Lower lobe of right lung (tissue), 2 donors: ENCODE measurements around the gene CSF1R. TPM values are rescaled to one million over a fixed set of nuclear protein-coding genes. Genes with fewer than 3 reads are reported as not detected.
A peak's percentile ranks its signal among the peaks of the same experiment; 100 is the strongest.

ENCODE experiments used
- ATAC-seq, 2 donors: fragments of 200-7000 bp; cut with Tn5 transposase; one replicate each; pipeline ENCODE4 v1.9.1; 2020 to 2022; ENCODE audit warnings: mild to moderate bottlenecking in 2 of 2, moderate library complexity in 2 of 2
- DNase-seq: peaks from one replicate; pipeline ENCODE4 v3.0.0-alpha.2; 2020
- H3K27ac ChIP-seq: fragments of 200-600 bp; one replicate; pipeline ENCODE4 v1.8.0; 2022
- H3K27me3 ChIP-seq: fragments of 200-600 bp; one replicate; pipeline ENCODE4 v1.8.0; 2022; ENCODE audit warnings: low read depth
- H3K36me3 ChIP-seq: fragments of 200-600 bp; one replicate; pipeline ENCODE4 v1.8.0; 2022; ENCODE audit warnings: mild to moderate bottlenecking
- H3K4me1 ChIP-seq: fragments of 200-600 bp; one replicate; pipeline ENCODE4 v1.8.0; 2022
- H3K4me3 ChIP-seq: fragments of 200-600 bp; one replicate; pipeline ENCODE4 v1.8.0; 2022; ENCODE audit warnings: mild to moderate bottlenecking
- H3K9me3 ChIP-seq: fragments of 200-600 bp; one replicate; pipeline ENCODE4 v1.8.0; 2022
- CTCF ChIP-seq: fragments of 200-600 bp; IDR thresholded peaks from one replicate; pipeline ENCODE4 v1.8.0; 2022; ENCODE audit warnings: antibody characterized with exemption, mild to moderate bottlenecking
- intact Hi-C: fragments of 100-400 bp; cut with DNase I; formaldehyde crosslinking; loops from one replicate; pipeline ENCODE4 v1.11.0; 2022
- total RNA-seq: library from RNA; stranded (reverse); fragmentation: NEBNext Ultra II Directional; extraction: Animal tissue kit (Norgen Biotek cat#: 25700); gene quantifications from one replicate; pipeline ENCODE4 v1.2.1, GENCODE V29; 2021
- donor health status: DM: no; HTN: yes; CAD: no; lungs with severe emphysema.

CSF1R gene
- total RNA-seq, 1 donor from 2014 or later: 78.2 TPM

- H3K4me1 ChIP-seq: no peaks in the 10 kb centered on the region
- H3K27me3 ChIP-seq: no peaks in the 10 kb centered on the region
- ATAC-seq: no peak
- H3K9me3 ChIP-seq: no peaks in the 10 kb centered on the region
- no peak overlapping the region for H3K27ac ChIP-seq
- TF ChIP-seq CTCF: no peak
- intact Hi-C loops: no loop called here
- H3K4me3 ChIP-seq: no peak overlapping the region
- H3K36me3 ChIP-seq: peaks cover 94% of the 10 kb centered on the region
- no peak for DNase-seq
Observed at GRCh38 chr5:150016537-150016936, 69.8 kb downstream of the CSF1R start.

- intact Hi-C loops: no loop called here
- H3K4me3 ChIP-seq: no peak overlapping the region
- peaks cover 94% of the 10 kb centered on the region for H3K36me3 ChIP-seq
- no peaks in the 10 kb centered on the region for H3K9me3 ChIP-seq
- H3K4me1 ChIP-seq: no peaks in the 10 kb centered on the region
- TF ChIP-seq CTCF: no peak
- no peak for DNase-seq
- no peaks in the 10 kb centered on the region for H3K27me3 ChIP-seq
- H3K27ac ChIP-seq: no peak overlapping the region
- no peak for ATAC-seq
Observed at GRCh38 chr5:150015415-150015814, 70.9 kb downstream of the CSF1R start.

GRCh38 chr5:150014456-150014855, 71.9 kb downstream of the CSF1R start:
- Histone ChIP-seq H3K27me3 (no peaks in the 10 kb centered on the region), H3K4me3 (no peak overlapping the region), H3K27ac (no peak overlapping the region), H3K36me3 (peaks cover 94% of the 10 kb centered on the region), H3K9me3 (no peaks in the 10 kb centered on the region), H3K4me1 (no peaks in the 10 kb centered on the region)
- ATAC-seq (no peak), DNase-seq (no peak)
- intact Hi-C loops: no loop called here
- no peak for TF ChIP-seq CTCF

- Histone ChIP-seq H3K4me3 (no peak overlapping the region), H3K27ac (no peak overlapping the region), H3K4me1 (no peaks in the 10 kb centered on the region), H3K36me3 (peaks cover 93% of the 10 kb centered on the region), H3K9me3 (no peaks in the 10 kb centered on the region), H3K27me3 (no peaks in the 10 kb centered on the region)
- intact Hi-C loops: no loop called here
- ATAC-seq: no peak
- no peak for DNase-seq
- no peak for TF ChIP-seq CTCF
Observed at GRCh38 chr5:150013931-150014330, 72.4 kb downstream of the CSF1R start.

- Histone ChIP-seq H3K27me3 (no peaks in the 10 kb centered on the region), H3K4me1 (no peaks in the 10 kb centered on the region), H3K4me3 (no peak overlapping the region), H3K36me3 (peaks cover 97% of the 10 kb centered on the region), H3K9me3 (no peaks in the 10 kb centered on the region), H3K27ac (peak overlapping the region; percentile 9)
- TF ChIP-seq CTCF: no peak
- no peak for DNase-seq
- intact Hi-C loops: no loop called here
- peak in 1 of 2 donors; percentile 9 for ATAC-seq
Observed at GRCh38 chr5:150009671-150010387, 76.5 kb downstream of the CSF1R start.
